Fibroblast of skin of scalp (primary cell): ENCODE data around the gene RAB20. TPM values are rescaled to one million over a fixed set of nuclear protein-coding genes. Genes with fewer than 3 reads are reported as not detected.
"Not testable (repeated sequence)": the region's sequence is repeated elsewhere in the genome, so short reads cannot be mapped to it uniquely, and the experiment has no call there.

ENCODE experiments used
- DNase-seq: peaks from one replicate; pipeline ENCODE4 v3.0.0-alpha.2; 2013
- polyA plus RNA-seq, 2 experiments: library from polyadenylated mRNA; unstranded; fragments of 120-200 nt; gene quantifications; one replicate each; pipeline ENCODE4 v1.2.1, GENCODE V29; 2013; ENCODE audit not compliant: insufficient read length in 2 of 2

RAB20 gene, protein sequence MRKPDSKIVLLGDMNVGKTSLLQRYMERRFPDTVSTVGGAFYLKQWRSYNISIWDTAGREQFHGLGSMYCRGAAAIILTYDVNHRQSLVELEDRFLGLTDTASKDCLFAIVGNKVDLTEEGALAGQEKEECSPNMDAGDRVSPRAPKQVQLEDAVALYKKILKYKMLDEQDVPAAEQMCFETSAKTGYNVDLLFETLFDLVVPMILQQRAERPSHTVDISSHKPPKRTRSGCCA
- 6.4 TPM for polyA plus RNA-seq (2013, experiment 1 of 2; ENCODE audit: insufficient read length)
- polyA plus RNA-seq (2013, experiment 2 of 2; ENCODE audit: insufficient read length): 5.1 TPM

DNA sequence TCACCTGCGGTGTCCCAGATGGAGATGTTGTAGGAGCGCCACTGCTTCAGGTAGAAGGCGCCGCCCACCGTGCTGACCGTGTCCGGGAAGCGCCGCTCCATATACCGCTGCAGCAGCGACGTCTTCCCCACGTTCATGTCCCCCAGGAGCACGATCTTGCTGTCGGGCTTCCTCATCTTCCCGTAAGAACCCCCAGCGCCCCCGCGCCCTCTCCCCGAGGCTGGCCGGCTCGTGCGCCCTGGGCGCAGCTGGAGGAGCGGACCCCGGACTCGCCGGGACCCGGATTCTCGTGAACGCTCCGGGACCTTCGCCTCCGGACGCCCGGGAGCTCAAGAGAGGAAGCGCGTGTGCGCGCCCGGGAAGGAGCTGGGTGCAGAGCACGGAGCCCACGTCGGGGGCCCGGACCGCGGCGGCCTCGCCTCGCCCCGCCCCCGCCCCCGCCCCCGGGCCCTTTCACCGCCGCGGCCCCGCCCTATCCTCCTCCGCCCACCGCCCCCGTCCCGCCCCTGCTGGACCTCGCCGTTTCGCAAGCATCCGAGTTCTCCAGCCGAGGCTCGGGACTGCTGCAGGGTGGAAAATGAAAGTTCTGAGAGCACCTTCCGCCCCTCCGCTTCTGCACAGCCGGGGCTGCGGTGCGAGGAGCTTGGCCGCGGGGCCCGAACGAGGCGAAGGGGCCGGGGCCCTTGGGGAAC, at the start of gene RAB20:
RAB20 (minus strand) TSS at position 379 of the 692 bp plus-strand sequence; CDS start at position 176, 203 bp downstream.
- peak; percentile 83 for DNase-seq

DNA sequence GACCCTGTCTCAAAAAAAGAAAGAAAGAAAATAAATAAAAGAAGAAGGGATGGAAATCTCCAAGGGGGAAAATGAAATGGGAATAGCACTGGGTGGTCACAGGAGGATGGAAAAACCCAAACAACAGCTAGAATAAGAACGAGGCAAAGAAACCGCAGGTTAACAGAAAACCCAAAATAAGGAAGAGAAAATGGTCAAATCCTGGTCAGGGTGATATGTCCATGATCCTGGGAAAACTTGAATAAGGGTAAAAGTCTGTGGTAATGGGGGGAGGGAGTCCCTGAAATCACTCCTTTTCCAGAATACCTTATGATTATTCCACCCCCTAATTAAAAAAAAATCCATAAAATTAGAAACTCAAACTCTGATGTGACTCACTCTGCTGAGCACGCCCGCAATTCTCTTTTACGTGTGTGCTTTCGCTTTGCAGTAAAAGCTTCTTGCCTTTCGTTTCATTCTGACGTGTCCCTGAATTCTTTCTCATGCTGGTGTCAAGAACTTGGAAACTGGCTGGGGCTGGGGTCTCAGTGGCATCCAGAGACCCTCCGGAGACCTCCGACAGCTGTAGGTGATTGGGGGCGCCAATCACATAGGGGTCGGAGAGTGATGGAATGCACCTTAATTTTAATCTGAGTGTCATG, 49.6 kb upstream of the RAB20 start:
- no peak for DNase-seq

DNA sequence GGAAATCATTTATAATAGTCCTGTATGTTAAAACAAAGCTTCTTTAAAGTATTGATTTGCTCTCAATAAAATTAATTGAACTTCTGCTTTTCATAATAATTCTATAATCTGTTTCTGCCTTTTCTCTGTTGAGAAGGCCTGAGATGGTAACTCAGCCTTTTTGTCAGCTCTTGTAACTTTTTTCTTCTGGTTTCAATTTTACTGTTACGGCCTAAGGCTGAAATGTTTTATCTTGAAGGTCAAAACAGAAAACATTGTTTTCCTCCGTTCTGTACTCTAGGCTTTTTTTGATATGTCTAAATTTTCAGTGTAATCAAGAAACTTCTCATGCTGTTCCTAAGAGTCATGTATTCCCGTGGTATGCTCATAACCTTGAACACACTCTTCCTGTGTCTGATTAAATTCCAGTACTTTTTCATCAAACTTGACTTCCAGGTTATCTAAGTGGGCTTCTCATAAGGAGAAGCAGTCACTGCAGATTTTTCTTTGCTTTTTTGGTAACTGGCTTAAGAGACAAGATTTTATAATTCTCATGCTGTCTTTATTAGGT, 46.2 kb upstream of the RAB20 start:
- no peak for DNase-seq

DNA sequence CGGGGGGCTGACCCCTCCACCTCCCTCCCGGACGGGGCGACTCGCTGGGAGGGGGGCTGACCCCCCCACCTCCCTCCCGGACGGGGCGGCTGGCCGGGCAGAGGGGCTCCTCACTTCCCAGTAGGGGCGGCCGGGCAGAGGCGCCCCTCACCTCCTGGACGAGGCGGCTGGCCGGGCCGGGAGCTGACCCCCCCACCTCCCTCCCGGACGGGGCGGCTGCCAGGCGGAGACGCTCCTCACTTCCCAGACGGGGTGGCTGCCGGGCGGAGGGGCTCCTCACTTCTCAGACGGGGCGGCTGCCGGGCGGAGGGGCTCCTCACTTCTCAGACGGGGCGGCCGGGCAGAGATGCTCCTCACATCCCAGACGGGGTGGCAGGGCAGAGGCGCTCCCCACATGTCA, 44.8 kb upstream of the RAB20 start:
- not testable (repeated sequence) for DNase-seq

DNA sequence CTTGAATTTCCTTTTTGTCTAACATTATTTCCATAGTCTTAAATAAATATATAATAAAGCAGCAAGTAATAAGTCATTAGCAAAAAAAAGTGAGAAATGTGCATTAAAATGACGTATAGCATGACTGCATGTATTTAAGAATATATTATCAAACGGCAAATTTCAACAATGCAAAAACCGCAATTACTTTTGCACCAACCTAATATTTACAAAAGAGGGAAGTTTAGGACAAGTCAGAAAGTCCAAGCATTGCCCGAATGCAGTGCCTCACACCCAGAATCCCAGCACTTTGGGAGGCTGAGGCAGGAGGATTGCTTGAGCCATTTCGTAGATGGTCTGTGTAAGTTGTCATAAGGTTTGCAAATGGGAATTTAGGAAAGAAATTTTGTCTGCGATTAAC, 43.6 kb upstream of the RAB20 start:
- DNase-seq: no peak

DNA sequence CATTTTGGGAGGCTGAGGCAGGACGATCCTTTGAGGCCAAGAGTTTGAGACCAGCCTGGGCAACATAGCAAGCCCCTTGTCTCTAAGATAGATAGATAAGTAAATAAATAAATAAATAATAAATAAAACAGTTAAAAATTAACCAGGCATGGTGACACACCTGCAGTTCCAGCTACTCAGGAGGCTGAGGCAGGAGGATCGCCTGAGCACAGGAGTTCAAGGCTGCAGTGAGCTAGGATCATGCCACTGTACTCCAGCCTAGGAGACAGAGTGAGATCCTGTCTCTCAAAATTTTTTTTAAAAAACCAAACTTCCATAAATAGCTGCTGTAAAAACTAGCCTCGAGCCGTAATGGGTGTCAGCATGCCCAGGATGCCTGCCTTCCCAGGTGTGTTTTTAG, 39.5 kb upstream of the RAB20 start:
- DNase-seq: no peak

DNA sequence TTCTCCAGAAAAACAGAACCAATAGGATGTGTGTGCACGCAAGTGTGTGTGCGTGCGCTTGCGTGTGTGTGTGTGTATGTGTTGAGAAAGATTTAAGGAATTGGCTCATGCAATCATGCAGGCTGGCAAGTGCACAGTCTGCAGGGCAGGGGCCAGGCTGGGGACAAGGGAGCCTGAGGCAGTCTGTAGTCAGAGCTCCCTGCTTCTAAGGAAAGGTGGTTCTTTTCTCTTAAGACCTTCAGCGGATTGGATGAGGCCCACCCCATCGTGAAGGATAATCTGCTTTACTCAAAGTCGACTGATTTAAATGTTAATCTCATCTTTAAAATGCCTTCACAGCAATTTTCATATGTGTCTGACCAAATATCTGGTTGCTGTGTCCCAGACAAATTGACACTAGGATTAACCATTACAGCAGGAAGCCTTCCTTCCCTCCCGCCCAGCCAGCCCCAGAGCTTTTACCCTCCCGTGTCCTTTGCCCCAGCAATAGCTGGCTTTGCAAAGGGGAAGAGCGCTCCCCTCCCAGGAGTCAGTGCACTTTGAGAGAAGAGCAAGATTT, 38.8 kb upstream of the RAB20 start:
- DNase-seq: no peak

DNA sequence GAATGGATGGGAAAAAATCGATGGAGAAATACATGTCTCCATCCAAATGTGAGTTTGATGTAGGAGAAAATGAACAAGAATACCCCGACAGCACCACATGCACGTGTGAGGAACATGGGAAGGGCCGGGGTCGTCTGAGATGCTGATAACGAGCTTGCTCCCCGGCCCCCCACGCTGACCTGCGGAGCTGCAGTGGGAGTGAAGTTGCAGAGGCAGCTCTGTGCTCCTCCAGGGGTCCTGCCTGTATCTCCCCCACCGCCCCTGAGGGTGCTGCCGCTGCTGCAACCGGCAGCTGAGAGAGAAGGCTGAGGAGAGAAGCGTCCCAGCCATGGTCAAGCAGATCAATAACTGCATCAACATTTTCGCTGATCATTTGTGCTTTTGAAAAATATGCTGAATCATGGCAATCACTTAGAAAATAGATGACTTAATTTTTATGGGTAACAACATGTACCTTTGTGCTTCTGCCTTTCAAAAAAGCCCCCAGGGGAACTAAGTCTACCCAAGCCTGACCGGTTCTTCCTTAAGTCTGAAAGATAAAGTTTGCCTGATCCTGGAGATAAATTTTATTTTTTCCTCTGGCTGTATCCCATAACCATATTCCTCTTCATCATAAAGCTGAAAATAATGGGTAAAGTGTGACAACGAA, 35.6 kb upstream of the RAB20 start:
- no peak for DNase-seq

DNA sequence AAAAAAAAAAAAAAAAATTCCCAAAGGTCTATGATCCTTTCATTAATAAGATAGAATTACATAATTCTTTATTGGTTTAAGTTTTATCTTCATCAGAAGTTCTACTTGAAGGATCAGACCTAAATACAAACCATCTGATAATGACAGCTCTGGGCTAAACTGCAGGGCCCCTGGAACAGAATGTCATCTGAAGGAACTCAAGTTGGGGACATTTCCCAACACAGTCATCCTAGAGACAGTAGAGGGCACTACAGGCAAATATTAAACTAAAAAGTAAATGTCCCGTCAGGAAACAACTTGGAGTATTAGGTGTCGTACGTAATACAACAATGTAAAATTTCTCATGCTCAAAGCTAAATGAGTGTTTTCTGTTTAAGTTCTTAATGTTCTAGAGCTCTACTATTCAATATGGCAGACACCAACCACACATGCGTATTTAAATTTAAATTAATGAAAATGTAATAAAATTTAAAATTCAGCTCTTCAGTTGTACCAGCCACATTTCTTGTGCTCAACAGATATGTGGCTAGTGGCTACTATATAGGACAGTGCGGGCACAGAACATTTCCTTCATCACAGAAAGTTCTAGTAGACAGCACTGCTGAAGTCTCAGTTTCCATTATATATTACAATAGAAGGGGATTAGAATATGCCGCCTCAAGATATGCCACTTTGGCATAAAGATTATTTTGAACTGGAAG, 32.1 kb upstream of the RAB20 start:
- DNase-seq: peak; percentile 71

DNA sequence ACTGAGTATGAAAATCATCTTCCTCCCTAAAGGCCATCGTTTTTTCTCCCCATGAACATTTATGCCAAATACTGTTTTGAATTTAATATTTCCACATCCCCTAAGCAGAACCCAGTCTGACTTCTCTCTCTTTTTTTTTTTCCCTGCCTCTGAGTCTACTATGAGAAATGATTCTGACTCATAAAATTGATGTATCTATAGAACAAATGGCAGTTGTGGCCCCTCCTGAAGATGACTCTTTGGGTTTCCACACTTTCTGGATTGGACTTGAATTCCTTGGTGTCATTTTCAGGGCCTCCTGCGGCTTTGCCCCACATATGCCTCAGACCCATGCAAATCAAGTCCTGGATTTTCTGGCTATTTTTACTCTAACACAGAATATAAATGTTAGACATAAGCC, 31.1 kb upstream of the RAB20 start:
- peak; percentile 85 for DNase-seq

DNA sequence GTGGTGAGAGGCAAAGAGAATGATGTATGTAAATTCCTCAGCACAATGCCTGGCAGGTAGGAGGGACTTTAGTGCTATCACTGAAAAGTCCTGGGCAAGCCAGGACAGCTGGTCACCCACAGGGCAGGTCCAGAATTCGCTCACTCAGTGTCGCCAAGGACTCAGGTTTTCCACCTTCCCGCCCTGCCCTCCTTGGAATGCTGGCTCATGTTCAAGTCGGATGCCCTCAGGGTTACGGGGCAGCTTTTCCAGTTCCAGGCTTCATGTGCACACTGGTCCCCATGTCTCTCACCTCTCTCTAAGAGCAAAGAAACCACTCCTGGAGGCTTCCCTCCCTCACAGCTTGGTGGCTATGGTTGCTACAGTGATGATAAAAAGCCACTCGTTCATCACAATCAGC, 29.1 kb upstream of the RAB20 start:
- no peak for DNase-seq

DNA sequence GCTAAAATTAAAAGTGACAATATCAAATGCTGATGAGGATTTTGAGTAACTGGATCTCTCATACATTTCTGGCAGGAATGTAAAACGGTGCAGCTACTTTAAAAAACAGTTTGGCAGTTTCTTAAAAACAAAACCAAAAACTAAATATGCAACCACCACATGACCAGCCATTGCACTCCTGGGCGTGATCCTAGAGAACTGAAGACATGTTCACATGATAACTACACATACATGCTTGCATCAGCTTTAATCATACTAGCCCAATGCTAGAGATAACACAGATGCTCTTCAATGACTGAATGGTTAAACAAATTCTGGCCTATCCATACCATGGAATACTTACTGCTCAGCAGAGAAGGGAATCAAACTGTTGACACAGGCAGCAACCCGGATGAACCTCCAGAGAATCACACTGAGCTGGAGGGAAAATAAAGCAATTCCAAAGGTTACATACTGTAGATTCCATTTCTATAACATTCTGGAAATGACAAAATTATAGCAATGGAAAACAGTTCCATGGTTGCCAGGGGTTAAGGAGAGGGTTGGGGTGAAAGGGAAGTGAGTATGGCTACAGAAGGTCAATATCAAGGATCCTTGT, 28.4 kb upstream of the RAB20 start:
- DNase-seq: no peak

DNA sequence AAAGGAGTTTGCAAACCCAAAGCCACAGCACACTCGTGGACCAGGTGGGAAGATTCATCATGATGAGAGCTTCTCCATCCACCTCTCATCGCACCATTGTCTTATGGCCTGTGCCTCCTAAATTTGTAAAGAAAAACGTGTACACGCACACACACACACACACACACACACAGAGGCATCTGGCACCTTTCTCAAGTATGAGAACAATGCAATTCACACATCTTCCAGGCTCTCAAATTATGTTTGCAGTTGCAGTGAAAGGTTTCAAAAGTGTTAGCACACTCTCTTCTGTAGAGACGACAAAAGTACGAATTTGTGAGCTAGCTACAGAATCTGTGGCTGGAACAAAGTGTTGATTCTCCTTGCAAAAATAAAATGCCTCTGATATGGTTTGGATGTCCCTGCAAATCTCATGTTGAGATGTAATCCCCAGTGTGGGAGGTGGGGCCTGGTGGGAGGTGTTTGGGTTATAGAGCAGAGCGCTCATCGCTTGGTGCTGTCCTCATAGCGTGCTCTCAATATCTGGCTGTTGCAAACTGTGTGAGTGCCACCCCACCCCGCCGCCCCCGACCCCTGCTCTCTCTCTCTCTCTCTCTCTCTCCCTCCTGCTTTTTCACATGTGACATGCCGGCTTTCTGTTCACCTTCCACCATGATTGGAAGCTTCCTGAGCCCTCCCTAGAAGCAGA, 21.8 kb upstream of the RAB20 start:
- DNase-seq: no peak

DNA sequence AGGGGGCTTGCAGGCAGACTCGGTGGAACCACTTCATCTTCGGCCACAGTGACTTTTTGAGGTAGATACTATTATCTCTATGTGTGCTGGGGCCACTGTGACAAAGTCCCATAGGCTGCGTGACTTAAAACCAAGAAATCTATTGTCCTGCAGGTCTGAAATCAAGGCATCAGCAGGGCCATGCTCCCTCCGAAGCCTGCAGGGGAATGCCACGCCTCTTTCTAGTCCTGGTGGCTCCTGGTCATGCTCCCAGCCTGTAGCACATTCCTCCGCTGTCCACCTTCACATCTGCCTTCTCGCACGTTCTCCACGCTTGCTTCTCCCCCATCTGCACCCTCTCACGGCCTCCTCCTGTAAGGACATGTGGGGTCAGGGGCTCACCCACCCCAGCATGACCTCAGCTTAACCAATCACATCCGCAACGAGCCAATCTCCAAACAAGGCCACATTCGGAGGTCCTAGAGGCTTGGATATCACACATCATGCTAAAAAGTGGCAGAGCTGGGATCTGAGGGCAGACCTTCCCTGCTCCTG, 21.0 kb upstream of the RAB20 start:
- no peak for DNase-seq

DNA sequence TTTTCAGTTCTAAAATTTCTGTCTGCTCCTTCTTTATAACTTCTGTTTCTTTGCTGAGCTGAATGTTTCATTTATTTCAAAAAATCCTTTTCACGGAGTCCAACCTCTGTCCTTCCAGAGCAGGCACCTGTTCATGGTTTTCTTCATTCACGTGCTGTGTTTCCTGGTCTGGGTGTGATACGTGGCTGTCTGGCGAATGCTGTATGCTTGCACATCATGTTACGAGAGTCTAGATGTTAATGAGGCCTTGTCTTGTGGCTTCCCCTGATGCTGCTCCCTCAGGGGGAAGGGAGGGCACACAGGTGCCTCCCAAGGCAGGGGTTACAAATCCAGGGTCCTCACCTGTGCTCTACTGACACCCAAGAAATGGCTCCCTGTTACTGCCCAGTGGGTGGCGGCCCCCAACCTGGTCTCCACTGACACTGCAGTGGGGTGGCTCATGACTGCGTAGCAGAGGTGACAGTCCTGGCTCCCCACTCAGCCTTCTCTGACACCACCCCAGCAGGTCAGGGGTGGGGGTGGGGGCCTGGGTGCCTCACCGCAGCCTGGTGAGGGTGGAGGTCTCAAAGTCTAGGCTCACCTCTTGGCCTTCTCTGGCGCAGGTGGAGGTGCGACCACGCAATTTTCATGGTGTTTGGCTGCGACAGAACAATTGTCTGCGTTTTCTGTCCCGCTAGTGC, 20.1 kb upstream of the RAB20 start:
- no peak for DNase-seq

DNA sequence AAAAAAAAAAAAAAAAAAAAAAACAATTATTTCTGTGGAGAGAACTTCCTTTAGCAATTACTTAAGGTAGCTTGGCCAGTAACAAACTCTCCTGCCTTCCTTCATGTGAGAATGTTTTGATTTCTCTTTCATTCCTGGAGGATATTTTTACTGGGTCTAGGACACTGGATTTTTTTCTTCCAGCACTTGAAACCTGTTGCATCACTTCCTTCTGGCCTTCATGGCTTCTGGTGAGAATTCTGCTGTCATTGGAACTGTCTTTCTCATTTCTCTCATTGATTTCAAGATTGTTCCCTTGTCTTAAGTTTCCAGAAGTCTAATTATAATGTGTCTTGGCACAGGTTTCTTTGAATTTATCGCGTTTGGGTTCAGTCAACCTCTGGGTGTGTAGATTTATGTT, 19.3 kb upstream of the RAB20 start:
- DNase-seq: peak; percentile 59

DNA sequence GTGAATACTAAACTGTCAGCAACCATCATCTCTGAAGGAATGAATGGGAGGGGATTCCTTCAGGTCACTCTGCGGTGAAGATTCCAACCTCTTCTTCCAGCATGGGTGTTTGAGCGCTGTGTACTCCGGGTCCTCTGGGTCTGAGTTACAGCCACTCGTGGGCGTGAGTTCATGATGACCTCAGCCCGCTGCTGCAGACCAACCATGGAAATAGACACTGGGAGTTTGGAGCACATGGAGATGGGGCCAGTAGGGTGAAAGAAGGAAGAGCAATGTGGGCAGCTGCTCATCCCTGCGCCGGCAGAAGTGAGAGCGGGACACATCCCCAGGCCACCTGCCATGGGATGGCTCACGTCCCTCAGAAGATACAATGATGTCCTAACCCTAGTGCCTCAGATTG, 16.8 kb upstream of the RAB20 start:
- DNase-seq: no peak

DNA sequence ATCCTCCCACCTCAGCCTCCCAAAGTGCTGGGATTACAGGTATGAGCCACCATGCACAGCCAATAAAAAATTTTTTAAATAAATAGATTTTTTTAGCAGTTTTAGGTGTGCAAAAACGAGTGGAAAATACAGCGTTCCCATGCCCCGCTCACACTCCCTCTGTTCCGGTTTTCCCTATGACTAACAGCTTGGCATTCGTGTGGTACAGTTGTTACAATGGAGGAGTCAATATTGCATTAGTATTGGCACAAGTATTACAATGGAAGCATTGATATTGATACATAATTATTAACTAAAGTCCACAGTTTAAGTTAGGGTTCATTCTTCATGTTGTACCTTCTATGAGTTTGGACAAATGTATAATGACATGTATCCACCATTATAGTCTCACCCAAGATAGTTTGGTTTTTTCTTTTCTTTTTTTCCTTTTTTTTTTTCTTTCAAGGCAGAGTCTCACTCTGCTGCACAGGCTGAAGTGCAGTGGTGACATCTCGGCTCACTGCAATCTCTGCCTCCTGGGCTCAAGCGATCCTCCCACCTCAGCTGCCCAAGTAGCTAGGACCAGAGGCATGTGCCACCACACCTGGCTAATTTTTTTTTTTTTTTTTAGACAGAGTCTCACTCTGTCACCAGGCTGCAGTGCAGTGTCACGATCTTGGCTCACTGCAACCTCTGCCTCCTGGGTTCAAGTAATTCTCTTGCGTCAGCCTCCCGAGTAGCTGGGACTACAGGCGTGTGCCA, 15.4 kb upstream of the RAB20 start:
- DNase-seq: no peak

DNA sequence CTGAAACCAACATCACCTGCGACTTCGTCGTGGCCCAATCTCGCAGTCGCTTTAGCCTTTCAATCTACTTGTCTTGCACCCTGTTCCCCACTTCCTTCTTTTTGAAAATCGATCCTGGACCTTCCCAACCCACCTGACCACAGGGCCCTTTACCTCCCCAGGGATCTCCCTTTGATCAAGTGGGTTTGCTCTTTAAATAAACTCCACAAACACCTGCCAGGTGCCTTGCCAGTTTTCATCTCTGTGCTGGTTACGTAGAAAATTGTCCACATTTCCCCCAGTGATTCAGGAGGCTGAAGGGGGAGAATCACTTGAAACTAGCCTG, 14.5 kb upstream of the RAB20 start:
- DNase-seq: no peak
